PFSK-1 (cell line): ENCODE data around the gene PLA2G4A.

Experiments
- POLR2AphosphoS5 ChIP-seq: IDR thresholded peaks from 2 replicates; pipeline ENCODE4 v1.6.1; 2012; ENCODE audit warnings: low read depth, mild to moderate bottlenecking, control low read depth, low read length, moderate library complexity
- SIN3A ChIP-seq: IDR thresholded peaks from 2 replicates; pipeline ENCODE4 v1.6.1; 2012; ENCODE audit warnings: mild to moderate bottlenecking, low read length, moderate library complexity, borderline replicate concordance; ENCODE audit not compliant: insufficient read depth
- TAF1 ChIP-seq: IDR thresholded peaks from 2 replicates; pipeline ENCODE4 v1.6.1; 2012; ENCODE audit warnings: low read length, control low read depth, borderline replicate concordance; ENCODE audit not compliant: insufficient read depth

GRCh38 chr1:186999506-186999905 is 170.8 kb downstream of the PLA2G4A start:
- TF ChIP-seq TAF1 = no peak
- TF ChIP-seq POLR2AphosphoS5 = no peak
- TF ChIP-seq SIN3A = no peak
